Dedifferentiated amniotic fluid mesenchymal stem cell (primary cell): ENCODE data around the gene GIMAP2.
"Not testable (repeated sequence)": the region's sequence is repeated elsewhere in the genome, so short reads cannot be mapped to it uniquely, and the experiment has no call there.

Source experiments
- DNase-seq: peaks from one replicate; pipeline ENCODE4 v3.0.0-alpha.2; 2016; ENCODE audit errors: extremely low spot score

GIMAP2 gene

DNA sequence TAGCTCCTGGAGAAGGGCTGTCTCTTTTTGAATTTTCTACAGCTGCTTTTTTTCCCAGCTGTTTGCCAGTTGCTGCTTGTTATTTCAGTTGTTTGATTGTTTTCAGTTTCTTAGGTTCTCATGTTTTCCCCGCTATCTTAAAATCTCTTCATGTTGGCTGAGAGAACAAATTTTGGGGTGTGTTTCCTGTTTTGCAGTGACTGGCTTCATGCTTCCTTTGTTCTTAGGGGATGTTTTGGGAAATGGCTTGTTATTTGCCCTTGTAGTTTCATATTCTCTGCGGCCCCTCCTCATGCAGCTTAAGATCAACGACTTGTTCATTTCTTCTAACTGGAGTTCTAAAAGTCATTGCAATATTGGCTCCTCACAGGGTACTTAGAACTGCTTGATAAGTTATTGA, 8.7 kb upstream of the GIMAP2 start:
- not testable (repeated sequence) for DNase-seq

DNA sequence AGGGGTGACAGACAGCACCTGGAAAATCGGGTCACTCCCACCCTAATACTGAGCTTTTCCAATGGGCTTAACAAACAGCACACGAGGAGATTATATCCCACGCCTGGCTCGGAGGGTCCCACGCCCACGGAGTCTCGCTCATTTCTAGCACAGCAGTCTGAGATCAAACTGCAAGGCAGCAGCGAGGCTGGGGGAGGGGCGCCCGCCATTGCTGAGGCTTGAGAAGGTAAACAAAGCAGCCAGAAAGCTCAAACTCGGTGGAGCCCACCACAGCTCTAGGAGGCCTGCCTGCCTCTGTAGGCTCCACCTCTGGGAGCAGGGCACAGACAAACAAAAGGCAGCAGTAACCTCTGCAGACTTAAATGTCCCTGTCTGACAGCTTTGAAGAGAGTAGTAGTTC, 6.9 kb upstream of the GIMAP2 start:
- not testable (repeated sequence) for DNase-seq

DNA sequence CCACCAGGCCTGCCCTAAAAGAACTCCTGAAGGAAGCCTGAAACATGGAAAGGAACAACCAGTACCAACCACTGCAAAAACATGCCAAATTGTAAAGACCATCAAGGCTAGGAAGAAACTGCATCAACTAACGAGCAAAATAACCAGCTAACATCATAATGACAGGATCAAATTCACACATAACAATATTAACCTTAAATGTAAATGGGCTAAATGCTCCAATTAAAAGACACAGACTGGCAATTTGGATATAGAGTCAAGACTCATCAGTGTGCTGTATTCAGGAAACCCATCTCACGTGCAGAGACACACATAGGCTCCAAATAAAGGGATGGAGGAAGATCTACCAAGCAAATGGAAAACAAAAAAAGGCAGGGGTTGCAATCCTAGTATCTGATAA, 5.1 kb upstream of the GIMAP2 start:
- DNase-seq: not testable (repeated sequence)

DNA sequence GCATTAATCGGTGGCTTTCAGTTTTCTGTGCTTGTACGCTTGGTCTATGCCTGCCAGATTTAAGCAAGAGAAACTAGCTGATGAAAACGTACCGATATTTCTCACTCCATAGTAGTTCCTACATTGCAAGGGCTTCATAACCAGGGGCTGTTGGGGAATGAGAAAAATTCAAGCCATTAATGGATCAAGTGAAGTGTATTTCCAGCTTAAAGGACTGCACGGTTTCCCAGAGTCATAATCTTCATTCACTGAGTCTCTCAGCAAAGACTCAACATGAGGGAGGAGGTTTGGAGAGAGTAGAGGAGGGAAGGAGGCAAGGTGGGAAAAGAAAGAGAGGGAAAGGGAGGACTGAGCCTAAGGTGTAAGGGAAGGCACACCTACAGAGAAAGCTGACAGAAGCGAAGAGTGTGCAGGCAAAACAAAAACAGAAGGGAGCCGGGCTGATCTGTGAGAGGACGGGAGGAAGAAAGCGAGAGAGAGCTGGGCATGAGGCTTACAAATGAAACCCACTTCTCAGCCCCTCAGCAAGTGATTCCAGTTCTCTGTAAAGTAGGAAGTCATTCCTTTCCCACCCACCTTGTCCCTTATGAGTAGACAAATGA, 625 bp downstream of the GIMAP2 start:
- DNase-seq: no peak

DNA sequence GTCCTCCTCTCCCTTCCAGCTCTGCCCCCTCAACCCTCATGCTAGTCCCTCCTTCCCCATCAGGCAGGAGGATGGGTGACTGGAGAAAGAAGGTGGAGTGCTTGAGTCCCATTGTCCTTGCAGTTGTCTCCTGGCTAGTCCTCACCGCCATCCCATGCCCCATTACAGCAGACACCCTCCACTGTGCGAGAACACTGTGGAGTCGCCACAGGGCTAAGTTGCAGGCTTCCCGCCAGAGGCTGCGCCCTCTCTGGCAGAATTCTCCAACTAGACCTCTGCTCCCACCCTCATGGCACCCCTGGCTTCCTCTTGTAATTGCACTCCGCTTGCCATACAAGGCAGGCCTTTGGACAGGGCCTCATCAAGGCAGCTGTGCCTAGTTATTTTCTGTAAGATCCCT, 3.1 kb downstream of the GIMAP2 start:
- DNase-seq: no peak

DNA sequence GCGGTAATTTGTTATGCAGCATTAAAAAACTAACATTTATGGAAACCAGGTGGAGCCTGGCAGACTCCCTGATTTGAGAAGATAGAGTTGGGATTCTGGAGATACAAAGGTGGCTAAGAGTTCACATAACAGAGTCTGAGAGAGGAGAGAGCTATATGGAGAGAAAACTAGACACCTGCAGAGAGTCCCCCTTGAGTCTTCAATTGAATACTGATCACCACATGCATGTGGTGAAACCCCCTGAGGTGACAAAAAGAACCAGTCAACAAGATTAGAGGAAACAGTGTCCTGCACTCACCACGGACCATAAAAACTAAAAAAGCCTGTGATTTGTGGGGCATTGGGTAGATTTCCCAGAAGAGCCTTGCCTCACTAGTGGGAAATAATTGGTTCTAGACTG, 10.1 kb downstream of the GIMAP2 start:
- no peak for DNase-seq

DNA sequence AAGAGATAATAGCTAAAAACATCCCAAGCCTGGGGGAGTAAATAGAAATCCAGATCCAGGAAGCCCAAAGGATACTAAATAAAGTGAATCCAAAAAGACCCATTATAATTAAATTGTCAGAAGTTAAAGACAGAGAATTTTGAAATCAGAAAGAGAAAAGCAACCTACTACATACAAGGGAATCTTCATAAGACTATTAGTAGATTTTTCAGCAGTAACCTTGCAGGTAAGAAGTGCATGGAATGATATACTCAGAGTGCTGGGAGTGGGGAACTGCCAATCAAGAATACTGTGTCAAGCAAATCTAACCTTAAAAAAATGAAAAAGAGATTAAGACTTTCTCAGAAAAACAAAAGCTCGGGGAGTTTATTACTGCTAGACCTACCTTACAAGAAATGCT, 17.7 kb downstream of the GIMAP2 start:
- no peak for DNase-seq

DNA sequence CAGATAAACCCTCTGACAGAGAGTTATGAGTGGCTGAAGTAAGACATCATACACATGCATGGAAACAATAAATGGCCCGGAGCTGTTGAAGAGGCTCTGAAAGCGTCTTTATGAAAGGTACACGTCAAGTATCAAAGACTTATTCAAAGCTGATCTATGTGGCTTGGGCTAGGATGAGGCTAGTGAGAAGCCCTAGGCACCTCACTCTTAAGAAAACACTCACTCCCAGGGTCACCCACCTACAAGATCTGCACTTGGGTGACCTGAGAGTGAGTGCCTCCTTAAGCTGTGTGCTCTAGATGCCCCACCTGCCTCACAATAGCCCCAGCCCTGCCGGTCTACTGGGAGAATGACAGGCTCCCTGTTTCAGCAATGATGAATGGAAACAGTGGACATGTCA, 29.8 kb downstream of the GIMAP2 start:
- DNase-seq: no peak

DNA sequence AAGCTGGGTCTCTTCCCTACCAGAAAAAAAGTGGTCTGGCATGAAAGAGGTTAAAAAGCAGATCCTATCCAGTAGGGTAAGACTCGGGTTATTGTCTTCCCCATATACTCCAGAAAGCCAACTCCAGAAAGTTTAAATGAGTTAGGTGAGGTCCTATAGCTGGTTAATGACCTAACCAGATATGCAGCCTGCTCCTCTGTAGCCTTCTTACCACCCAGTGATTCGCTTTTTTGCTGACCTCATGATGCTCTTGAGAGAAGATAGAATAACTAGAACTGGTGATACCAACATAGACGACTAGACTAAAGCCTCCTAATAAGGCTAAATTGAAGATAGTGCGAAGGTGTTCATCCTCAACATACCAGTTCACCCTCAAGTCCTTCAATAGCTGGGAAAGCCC, 30.2 kb downstream of the GIMAP2 start:
- DNase-seq: no peak

DNA sequence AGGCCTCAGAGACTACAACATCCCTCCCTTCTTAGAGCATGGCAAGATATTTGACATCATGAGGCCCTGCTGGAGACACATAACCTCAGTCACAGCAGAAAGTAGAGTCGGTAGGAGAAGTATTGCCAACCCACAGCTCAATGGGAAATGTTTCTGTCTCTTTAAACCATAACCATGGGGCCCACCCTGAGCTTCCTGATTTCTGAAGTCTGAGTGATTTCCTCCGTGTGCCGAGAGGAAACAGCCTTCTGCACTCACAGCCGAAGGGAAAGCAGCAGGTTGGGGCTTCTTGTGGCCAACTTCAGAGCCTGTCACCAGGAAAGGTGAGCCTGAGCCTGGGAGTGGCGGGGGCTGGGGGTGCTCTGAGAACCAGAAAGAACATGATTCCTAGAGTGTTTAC, 30.9 kb downstream of the GIMAP2 start, which contains the start of gene GIMAP1:
TSS of gene GIMAP1 (plus strand) at position 246 of the 400 bp plus-strand sequence. CDS start 2,435 bp downstream, outside the sequence.
- DNase-seq: no peak

DNA sequence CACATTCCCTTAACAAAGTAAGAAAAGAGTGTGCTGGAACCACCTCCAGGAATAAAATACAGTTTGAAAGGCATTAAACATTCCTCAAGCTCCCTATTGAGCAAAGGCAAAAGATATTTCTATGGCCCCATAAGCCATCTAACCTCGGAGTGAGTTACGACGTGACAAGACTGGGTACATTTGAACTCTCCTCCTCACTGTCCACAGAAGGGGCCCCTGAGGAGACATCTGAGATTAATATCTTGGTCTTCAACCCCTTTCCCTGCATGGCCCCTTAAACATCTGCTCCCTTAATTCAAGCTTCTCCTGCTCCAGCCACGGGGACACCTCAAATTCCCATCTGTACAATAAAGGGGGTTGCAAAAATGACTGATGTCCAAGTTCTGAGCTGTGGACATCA, 31.4 kb downstream of the GIMAP2 start:
- no peak for DNase-seq

DNA sequence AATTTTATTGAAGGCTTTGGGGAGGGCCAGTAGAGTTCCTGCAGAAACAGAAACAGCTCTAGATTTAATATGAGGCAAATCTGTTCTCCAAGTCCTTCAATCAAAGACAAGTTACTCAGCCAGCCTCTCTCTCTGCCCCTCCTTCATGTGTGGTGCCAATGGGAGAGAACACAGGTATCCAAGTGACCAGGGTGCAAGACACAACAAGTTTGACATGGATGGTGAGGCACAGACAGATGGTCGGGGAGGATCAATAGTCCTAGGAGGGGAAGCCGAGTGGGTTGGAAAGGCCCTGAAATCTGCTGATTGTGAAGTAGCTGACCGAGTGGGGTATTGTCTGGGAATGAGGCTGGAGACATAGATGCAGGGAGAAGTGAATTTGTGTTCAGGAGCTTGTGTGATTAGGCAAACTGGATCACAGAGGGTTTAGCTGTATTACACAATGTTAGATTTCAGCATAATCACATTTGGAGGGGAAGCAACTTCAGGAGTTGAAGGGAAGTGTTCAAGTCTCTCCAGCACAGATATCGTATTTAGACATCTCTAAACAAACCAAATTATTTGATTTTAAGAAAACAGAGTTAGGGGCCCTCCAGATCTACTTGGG, 32.4 kb downstream of the GIMAP2 start:
- DNase-seq: no peak

DNA sequence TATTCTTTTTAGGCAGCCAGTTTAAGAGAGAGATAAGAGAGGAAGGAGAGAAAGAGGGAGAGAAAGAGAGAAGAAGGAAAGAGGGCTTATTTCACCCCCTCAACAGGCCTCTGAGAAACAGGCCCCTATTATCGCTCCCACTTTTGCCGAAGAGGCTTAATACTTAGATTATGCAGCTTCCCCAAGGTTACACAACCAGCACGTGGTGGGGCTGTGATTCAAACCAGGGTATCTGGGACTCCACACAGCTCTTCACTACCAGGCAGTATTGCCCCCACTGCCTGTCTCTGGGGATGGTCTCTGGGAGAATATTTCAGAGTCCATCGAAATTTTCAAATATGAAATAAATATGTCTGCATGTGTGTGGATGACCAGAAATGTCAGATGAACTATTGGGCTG, 33.9 kb downstream of the GIMAP2 start:
- no peak for DNase-seq

DNA sequence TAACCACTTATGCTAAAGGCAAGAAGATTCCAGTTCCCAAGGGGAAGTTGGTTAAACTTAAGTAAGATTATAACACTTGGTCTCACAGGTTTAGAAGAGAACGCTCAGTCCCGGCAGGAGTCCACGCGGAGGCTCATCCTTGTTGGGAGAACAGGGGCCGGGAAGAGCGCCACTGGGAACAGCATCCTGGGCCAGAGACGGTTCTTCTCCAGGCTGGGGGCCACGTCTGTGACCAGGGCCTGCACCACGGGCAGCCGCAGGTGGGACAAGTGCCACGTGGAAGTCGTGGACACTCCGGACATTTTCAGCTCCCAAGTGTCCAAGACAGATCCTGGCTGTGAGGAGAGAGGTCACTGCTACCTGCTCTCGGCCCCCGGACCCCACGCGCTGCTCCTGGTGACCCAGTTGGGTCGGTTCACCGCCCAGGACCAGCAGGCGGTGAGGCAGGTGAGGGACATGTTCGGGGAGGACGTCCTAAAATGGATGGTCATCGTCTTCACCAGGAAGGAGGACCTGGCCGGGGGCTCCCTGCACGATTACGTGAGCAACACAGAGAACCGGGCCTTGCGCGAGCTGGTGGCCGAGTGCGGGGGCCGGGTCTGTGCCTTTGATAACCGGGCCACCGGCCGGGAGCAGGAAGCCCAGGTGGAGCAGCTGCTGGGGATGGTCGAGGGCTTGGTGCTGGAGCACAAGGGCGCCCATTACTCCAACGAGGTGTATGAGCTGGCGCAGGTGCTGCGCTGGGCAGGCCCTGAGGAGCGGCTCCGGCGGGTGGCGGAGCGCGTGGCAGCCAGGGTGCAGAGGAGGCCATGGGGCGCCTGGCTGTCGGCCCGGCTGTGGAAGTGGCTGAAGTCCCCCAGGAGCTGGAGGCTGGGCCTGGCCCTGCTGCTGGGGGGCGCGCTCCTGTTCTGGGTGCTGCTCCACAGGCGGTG, 34.7 kb downstream of the GIMAP2 start:
- DNase-seq: no peak

DNA sequence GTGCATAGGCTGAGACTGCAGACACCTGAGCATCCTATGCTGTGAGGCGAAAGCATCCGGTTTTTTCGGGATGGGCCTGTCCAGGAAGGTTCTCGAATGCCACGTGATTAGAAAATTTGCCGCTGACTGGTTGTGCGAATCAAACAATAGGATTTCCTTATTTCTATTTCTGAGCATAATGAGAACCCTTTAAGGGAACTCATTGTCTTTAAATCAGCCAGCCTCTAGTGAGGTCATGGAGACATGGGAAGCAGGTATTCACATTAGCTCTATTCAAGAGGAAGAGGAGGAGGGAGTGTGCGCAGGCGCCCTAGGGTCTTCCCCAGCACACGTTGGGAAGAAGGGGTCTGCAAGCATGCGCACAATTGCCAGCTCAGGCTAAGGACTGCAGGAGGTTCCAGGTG, 36.5 kb downstream of the GIMAP2 start:
- DNase-seq: no peak

DNA sequence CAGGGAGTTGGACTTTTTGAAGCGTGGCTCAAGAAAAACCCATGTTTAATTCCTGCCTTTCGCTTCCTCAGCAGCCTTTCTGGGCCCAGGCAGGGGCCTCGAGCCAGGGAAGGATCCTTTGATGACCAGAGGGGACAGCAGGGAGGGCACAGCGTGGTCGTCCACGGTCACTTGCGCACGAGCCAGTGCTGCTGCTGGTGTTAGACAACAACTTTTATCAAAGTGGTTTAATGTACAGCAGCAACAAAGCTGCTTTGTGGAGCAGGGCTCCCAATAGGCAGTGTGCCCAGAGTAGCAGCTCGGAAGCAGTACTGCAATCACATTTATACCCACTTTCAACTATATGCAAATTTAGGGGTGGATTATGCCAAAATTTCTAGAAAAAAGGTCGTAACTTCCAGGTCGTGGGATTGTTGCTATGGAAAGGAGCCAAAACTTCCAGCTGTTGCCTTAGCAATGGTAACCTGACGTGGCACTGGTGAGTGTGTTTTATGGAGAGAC, 37.0 kb downstream of the GIMAP2 start:
- DNase-seq: no peak

DNA sequence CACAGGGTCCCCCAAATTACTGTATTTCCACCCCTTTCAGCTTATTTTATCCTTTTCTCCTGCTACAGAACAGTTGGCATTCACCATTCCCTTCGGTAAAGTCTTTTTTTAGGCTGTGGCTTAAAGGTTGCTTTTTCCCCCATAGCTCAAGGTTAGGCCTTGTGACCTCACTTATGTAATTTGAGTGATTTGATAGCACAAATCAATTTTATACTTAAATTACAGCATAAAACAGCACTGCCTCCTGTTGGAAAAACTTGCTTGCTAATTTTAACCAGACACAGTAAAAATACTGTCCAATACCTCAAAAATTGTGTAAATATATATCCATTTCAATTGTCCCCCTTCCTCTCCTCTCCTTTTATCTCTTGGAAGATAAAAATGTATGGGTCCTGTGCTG, 38.0 kb downstream of the GIMAP2 start:
- DNase-seq: no peak

DNA sequence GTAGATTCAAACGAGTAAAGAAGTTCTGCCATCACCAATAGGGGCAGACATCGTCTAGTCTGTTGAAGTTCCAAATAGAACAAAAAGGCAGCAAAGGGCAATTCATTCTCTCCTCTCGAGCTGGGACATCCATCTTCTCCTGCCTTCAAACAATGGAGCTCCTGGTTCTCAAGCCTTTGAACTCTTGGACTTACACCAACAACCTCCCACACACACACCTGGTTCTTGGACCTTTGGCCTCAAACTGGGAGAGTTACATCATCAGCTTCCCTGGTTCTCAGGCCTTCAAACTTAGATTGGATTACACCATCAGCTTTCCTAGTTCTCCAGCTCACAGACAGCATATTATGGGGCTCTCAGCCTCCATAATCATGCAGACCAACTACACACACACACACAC, 41.9 kb downstream of the GIMAP2 start:
- DNase-seq: no peak

DNA sequence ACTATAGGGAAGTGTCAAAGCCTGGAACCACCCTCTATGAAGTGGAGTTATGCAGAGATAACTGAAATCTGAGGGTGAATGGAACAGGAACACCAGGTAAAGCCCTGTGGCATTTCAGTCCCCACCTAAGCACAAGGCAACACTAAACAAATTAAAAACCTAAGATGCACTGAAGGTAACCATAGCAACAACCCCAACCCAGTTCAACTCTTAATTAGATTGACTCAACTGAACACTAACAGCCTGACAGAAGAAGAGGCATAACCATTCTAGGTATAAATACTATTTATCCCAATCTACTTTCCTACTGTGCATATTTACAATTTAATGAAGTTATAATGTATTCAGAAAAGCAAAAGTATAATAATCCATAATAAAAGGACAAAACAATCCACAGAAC, 42.5 kb downstream of the GIMAP2 start:
- DNase-seq: no peak

DNA sequence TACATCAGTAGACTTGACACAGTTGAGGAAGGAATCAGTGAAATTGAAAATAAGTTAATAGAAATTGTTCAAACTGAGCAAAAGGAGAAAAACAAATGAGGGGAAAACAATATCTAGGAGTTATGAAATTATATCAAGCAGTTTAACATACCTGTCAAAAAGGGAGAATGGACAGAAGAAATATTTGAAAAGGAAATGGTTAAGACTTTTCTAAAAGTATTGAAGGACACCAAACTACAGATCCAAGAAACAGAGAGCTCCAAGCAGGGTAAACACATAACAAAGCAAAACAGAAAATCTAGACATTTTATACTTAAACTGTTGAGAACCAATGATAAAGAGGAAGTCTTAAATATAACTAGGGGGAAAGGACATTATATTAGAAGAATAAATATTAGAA, 43.1 kb downstream of the GIMAP2 start:
- DNase-seq: no peak

DNA sequence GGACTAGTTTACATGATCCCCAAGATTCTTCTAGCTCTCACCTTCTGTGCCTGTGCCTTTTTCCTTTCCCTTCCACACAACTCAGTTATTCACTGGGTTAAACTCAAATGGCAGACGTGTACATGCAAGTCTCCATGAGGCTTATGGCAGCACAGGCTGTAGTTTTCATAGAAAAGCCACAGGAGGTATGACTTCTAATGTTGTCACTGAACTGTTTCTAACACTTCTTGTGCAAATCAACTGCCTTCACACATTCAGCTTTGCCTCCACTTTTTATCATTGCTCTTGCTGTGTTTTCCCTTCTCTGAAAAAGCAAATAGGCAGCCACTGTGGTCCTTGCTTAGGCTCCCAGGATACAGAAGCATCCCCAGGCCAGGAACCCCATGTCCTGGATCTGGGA, 46.4 kb downstream of the GIMAP2 start:
- no peak for DNase-seq

DNA sequence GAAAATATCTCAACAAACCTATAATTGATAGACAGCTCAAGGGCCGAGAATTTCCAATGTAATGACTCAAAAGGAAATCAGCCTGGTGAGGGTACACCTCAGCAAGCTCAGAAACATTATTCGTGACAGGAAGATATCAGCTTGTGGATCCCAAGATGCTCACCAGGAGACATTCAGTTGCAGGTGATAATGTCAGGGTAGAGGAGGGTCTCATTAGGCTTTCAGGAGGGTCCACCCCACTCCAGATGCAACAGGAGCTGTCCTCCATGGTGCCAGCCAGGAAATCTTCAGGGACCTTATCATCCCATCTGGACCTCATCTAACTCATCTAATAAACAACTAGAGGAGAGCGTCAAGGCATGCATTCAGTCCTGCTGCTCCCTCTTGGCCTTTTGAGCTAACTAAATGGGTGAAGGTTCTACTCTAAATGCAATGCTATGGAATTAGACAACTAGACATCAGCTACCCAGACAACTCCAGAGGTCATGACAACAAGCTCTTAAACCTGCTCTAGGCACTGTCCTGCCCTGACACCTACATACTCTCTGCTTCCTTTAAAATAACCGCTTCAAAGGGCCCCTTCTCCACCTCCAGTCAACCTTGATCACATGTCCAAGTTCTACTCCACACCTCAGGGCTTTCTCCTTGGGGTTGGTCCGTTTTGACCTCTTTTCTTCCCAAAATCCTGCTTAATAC, 47.4 kb downstream of the GIMAP2 start:
- DNase-seq: no peak
